HG02943 (cell line): ENCODE data around the gene KRTAP9-7.
"Not testable (repeated sequence)": the region's sequence is repeated elsewhere in the genome, so short reads cannot be mapped to it uniquely, and the experiment has no call there.

Experiments
- ATAC-seq: cut with Tn5 transposase; IDR thresholded peaks from one replicate; pipeline ENCODE4 v1.9.1; 2021; ENCODE audit warnings: mild to moderate bottlenecking, low read depth, moderate library complexity; ENCODE audit not compliant: unreplicated experiment

The KRTAP9-7 gene, protein sequence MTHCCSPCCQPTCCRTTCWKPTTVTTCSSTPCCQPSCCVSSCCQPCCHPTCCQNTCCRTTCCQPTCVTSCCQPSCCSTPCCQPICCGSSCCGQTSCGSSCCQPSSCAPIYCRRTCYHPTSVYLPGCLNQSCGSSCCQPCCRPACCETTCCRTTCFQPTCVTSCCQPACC

DNA sequence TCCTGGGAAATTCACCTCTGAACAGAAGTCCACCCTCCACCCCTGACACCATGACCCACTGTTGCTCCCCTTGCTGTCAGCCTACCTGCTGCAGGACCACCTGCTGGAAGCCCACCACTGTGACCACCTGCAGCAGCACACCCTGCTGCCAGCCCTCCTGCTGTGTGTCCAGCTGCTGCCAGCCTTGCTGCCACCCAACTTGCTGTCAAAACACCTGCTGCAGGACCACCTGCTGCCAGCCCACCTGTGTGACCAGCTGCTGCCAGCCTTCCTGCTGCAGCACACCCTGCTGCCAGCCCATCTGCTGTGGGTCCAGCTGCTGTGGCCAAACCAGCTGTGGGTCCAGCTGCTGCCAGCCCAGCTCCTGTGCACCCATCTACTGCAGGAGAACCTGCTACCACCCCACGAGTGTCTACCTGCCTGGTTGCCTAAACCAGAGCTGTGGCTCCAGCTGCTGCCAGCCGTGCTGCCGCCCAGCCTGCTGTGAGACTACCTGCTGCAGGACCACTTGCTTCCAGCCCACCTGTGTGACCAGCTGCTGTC is at the start of gene KRTAP9-7:
TSS of gene KRTAP9-7 (plus strand) at position 51 of the 543 bp plus-strand sequence. CDS start at position 51, 0 bp downstream.
- ATAC-seq = not testable (repeated sequence)

DNA sequence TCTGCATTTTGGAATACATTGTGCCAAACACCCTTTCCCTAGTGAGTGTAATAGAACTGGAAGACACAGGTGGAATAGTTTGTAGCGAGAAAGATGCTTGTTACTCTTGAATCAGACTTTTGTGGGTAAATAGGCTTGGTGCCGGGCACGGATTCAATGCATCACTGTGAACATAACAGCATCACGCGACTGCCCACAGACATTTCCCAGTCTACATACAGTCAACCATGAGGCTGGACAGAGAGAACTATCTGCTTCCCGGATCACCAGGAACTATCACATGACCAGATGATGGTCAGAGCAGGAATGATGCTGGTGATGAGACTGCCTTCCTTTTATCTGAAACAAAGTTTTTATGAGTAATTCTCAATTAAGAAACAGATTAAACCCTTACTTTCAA is 49.4 kb upstream of the KRTAP9-7 start:
- no peak for ATAC-seq

DNA sequence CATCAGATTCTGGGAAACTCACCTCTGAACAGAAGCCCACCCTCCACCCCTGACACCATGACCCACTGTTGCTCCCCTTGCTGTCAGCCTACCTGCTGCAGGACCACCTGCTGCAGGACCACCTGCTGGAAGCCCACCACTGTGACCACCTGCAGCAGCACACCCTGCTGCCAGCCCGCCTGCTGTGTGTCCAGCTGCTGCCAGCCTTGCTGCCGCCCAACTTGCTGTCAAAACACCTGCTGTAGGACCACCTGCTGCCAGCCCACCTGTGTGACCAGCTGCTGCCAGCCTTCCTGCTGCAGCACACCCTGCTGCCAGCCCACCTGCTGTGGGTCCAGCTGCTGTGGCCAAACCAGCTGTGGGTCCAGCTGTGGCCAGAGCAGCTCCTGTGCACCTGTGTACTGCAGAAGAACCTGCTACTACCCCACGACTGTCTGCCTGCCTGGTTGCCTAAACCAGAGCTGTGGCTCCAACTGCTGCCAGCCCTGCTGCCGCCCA is 48.9 kb upstream of the KRTAP9-7 start, which contains the start of gene KRTAP9-2:
TSS of gene KRTAP9-2 (plus strand) at position 51 of the 498 bp plus-strand sequence. CDS start at position 58, 7 bp downstream.
- not testable (repeated sequence) for ATAC-seq

DNA sequence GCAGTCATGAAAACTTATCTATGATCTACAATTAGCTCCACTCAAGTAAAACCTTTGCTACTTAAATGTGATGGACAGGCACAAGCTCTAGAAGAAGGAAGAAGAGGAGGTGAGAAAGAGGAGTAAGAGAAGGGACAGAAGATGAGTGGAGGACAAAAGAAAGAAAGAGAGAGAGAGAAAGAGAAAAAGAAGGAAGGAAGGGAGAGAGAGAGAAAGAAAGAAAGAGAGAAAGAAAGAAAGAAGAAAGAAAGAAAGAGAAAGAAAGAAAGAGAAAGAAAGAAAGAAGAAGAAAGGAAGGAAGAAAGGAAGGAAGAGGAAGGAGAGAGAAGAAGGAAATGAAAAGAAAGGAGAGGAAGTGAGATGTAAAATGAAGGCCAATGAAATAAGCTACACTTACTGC is 45.4 kb upstream of the KRTAP9-7 start:
- no peak for ATAC-seq

DNA sequence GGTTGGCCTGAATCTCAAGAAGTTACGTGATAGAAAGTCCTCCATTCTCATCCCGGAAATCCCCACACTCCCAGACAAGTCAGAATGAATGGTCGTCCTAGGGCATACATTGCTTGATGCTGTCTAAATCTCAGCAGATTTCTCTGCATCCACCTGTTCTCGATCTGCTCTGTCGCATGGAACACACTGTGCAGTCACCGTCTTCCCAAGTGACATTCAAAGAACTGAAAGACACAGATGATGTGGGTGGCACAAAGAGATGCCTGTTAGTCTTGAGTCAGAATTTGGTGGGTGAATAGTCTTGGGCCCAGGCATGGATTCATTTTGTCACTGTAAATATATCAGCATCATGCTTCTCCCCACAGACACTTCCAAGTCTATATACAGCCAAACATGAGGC is 43.8 kb upstream of the KRTAP9-7 start:
- ATAC-seq = no peak

DNA sequence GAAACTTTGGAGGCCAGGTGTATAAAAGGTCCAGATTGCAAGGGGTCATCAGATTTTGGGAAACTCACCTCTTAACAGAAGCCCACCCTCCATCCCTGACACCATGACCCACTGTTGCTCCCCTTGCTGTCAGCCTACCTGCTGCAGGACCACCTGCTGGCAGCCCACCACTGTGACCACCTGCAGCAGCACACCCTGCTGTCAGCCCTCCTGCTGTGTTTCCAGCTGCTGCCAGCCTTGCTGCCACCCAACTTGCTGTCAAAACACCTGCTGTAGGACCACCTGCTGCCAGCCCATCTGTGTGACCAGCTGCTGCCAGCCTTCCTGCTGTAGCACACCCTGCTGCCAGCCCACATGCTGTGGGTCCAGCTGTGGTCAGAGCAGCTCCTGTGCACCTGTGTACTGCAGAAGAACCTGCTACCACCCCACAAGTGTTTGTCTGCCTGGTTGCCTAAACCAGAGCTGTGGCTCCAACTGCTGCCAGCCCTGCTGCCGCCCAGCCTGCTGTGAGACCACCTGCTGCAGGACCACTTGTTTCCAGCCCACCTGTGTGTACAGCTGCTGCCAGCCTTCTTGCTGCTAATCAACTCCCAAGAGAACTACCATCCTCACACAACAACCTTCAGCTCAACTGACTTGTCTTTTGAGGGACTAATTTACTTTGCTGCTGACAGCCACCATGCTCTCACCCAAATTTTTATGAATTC is 42.9 kb upstream of the KRTAP9-7 start, which contains the start of gene KRTAP9-3:
TSS of gene KRTAP9-3 (plus strand) at position 51 of the 707 bp plus-strand sequence. CDS start at position 104, 53 bp downstream.
- ATAC-seq = not testable (repeated sequence)

DNA sequence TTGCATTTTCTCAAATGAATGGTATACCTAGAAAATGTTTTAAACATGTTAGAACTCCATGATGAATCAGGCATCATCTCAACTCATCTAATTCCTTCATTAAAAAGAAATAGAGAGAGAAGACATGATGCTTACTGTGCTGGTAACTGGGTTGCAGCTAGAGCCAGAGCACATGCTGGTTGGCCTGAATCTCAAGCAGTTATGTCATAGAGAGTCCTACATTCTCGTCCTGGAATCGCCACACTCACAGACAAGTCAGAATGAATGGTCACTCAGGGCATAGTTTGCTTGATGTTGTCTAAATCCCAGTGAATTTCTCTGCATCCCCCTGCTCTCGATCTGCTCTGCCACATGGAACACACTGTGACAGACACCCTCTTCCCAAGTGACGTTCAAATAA is 38.4 kb upstream of the KRTAP9-7 start:
- ATAC-seq = not testable (repeated sequence)

DNA sequence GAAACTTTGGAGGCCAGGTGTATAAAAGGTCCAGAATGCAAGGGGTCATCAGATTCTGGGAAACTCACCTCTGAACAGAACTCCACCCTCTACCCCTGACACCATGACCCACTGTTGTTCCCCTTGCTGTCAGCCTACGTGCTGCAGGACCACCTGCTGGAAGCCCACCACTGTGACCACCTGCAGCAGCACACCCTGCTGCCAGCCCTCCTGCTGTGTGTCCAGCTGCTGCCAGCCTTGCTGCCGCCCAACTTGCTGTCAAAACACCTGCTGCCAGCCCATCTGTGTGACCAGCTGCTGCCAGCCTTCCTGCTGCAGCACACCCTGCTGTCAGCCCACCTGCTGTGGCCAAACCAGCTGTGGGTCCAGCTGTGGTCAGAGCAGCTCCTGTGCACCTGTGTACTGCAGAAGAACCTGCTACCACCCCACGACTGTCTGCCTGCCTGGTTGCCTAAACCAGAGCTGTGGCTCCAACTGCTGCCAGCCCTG is 37.5 kb upstream of the KRTAP9-7 start, which contains the start of gene KRTAP9-8:
TSS of gene KRTAP9-8 (plus strand) at position 51 of the 489 bp plus-strand sequence. CDS start at position 104, 53 bp downstream.
- not testable (repeated sequence) for ATAC-seq

DNA sequence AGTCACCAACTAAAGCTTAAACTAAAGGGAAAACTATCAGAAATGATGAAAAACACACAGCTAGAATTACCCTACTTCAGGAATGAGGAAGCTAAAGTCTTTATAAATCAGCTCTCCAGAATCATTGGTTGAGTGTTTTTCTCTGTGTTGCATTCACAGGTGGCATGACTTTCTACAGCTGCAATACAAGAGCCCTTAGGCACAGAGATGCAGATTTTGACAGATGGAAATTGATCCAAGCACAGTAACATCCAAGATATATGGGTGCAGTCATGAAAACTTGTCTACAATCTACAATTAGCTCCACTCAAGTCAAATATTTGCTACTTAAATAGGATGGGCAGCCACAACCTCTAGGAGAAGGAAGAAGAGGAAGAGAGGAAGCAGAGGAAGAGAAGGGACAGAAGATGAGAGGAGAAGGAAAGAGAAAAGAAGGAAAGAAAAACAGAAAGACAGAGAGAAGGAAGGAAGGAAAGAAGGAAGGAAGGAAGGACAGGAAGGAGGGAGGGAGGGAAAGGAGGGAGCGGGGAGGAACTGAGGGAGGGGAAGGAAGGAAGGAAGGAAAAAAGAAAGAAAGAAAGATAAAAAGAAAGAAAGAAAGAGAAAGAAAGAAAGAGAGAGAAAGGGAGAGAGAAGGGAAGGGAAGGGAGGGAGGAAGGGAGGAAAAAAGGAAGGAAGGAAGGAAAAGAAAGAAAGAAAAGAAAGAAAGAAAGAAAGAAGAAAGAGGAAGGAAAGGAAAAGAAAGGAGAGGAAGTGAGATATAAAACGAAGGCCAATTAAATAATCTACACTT is 28.3 kb upstream of the KRTAP9-7 start:
- not testable (repeated sequence) for ATAC-seq

DNA sequence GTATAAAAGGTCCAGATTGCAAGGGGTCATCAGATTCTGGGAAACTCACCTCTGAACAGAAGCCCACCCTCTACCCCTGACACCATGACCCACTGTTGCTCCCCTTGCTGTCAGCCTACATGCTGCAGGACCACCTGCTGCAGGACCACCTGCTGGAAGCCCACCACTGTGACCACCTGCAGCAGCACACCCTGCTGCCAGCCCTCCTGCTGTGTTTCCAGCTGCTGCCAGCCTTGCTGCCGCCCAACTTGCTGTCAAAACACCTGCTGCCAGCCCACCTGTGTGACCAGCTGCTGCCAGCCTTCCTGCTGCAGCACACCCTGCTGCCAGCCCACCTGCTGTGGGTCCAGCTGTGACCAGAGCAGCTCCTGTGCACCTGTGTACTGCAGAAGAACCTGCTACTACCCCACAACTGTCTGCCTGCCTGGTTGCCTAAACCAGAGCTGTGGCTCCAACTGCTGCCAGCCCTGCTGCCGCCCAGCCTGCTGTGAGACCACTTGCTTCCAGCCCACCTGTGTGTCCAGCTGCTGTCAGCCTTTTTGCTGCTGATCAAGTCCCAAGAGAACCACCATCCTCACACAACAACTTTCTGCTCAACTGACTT is 25.8 kb upstream of the KRTAP9-7 start, which contains the start of gene KRTAP9-4:
TSS of gene KRTAP9-4 (plus strand) at position 51 of the 604 bp plus-strand sequence. CDS start at position 85, 34 bp downstream.
- ATAC-seq = not testable (repeated sequence)

DNA sequence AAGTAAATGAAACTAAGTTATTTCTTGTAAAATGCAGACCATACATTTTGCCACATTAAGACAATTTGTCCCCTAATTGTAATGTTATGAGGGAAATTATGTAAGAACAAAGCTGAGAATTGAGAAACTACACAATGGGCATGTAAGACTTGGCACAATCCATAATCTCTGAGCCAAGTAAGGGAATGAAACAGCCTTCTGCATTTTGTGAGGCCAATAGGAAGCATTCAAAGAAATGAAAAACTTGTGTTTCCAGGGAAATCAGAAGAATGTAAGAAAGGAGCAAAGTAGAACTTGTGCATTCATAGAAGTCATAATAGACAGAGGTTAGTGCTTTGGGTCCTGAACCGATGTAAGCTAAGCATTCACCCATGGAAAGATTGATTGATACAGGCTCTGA is 24.2 kb upstream of the KRTAP9-7 start:
- no peak for ATAC-seq

DNA sequence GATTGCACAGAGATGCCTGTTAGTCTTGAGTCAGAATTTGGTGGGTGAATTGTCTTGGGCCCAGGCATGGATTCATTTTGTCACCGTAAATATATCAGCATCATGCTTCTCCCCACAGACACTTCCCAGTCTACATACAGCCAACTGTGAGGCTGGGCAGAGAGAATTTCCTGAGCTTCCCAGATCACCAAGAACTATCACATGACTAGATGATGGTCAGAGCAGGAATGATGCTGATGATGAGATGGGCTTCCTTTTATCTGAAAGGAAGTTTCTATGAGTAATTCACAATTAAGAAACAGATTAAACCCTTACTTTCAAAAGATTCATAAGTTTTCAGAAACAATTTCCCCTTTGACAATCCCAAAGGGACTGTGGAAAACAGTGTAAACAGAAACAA is 20.6 kb upstream of the KRTAP9-7 start:
- ATAC-seq = no peak

DNA sequence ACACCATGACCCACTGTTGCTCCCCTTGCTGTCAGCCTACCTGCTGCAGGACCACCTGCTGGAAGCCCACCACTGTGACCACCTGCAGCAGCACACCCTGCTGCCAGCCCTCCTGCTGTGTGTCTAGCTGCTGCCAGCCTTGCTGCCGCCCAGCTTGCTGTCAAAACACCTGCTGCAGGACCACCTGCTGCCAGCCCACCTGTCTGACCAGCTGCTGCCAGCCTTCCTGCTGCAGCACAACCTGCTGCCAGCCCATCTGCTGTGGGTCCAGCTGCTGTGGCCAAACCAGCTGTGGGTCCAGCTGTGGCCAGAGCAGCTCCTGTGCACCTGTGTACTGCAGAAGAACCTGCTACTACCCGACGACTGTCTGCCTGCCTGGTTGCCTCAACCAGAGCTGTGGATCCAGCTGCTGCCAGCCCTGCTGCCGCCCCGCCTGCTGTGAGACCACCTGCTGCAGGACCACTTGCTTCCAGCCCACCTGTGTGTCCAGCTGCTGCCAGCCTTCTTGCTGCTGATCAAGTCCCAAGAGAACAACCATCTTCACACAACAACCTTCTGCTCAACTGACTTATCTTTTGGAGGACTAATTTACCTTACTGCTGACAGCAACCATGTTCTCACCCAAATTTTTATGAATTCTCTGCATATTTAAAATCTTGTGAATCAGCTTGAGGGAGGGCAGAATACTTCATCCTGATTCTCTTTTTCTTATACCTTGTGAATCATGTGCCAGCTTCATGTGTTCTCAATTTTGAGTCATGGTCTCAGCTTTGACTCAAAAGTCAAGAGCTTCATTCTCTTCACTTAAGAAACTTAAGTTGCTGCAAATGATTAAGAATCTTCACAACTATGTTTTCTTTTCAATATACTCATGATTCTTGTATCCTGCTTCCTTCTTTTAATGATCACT is 19.9 kb upstream of the KRTAP9-7 start, which contains the start of gene KRTAP9-9:
TSS of gene KRTAP9-9 (plus strand) at position 4 of the 910 bp plus-strand sequence.
- ATAC-seq = not testable (repeated sequence)

DNA sequence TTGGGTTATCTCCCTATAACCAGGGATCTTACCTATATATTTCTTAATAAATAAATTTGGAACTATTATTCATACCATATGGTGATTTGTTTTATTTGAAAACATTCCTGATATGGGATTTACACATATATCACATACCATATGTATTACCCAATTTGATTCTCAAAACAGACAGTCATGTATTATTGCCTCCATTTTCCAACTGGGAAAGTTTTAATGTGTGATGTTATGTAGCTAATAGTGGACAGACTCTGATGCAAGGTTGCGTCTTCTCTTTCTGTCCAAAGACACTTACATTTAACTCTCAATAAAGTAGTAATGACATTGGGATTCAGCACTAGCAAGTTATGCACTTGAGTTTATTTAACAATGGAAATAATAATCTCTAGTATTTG is 19.2 kb upstream of the KRTAP9-7 start:
- no peak for ATAC-seq

DNA sequence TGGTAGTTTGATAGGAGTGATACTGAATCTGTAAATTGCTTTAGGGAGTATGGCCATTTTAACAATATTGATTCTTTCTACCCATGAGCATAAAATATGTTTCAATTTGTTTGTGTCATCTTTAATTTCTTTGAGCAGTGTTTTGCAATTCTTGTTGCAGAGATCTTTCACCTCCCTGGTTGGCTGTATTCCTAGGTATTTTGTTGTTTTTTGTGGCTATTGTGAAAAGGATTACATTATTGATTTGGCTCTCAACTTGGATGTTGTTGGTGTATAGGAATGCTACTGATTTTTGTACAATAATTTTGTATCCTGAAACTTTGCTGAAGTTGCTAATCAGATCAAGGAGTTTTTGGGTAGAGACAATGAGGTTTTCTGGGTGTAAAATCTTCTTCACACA is 17.1 kb upstream of the KRTAP9-7 start:
- ATAC-seq = no peak

DNA sequence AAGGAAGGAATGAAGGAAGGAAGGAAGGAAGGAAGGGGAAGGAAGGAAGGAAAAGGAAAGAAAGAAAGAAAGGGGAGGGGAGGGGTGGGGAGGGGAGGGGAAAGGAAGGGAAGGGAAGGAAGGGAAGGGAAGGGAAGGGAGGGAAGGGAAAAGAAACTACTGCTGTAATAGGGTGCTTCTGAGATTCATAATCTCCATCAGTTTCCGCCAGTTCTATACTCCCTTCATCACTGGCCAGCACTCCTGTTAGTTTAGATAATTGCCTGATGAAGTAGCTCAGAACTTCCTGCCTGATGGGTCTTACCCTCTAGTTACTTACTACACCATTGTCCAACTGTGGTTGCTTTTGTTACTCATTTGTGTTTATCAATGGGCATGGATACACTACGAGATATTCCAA is 12.3 kb upstream of the KRTAP9-7 start:
- ATAC-seq = no peak

DNA sequence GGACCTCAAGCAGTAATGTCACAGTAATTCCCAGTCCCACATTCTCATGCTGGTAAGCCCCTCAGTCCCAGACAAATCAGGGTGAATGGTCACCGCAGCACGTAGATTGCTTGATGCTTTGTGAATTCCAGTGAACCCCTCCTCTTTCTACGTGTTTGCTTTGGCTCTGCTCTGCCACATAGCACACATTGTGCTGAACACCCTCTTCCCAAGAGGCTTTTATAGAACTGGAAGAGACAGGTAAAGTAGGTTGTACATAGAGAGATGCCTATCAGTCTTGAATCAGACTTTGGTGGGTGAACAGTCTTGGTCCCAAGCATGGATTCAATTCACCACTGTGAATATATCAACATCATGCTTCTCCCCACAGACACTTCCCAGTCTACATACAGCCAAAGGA is 10.9 kb upstream of the KRTAP9-7 start:
- no peak for ATAC-seq

DNA sequence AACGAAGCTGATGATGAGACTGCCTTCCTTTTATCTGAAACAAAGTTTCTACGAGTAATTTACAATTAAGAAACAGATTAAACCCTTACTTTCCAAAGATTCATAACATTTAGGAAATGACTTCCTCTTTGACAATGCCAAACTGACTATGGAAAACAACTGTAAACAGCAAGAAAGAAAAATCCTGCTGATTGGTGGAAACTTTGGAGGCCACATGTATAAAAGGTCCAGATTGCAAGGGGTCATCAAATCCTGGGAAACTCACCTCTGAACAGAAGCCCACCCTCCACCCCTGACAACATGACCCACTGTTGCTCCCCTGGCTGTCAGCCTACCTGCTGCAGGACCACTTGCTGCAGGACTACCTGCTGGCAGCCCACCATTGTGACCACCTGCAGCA is 10.4 kb upstream of the KRTAP9-7 start, which contains the start of gene KRTAP9-6:
TSS of gene KRTAP9-6 (plus strand) at position 301 of the 400 bp plus-strand sequence. CDS start at position 301, 0 bp downstream.
- ATAC-seq = no peak
